Esophagus squamous epithelium (tissue), 5 donors: ENCODE measurements around the gene ARFRP1. TPM values are rescaled to one million over a fixed set of nuclear protein-coding genes. Genes with fewer than 3 reads are reported as not detected.

Experiments
- DNase-seq: peaks from one replicate; lab custom pipeline; 2025; lab: John Stamatoyannopoulos, UW
- H3K27ac ChIP-seq, 4 donors: fragments of 200-600 bp; sonication (generic); one replicate each; pipeline ENCODE4 v1.5.1; 2016 to 2019; ENCODE audit warnings: mild to moderate bottlenecking in 1 of 4
- H3K27me3 ChIP-seq, 4 donors: fragments of 200-600 bp; sonication (generic); 1 replicate in 3 of 4; 2 replicates in 1 of 4; pipeline versions ENCODE4 v1.5.1 to v1.6.0; 2017 to 2021; ENCODE audit warnings: antibody characterized with exemption in 1 of 4
- H3K36me3 ChIP-seq, 3 donors: fragments of 200-600 bp; sonication (generic); one replicate each; pipeline ENCODE4 v1.5.1; 2016 to 2019
- H3K4me1 ChIP-seq, 3 donors: fragments of 200-600 bp; sonication (generic); one replicate each; pipeline ENCODE4 v1.5.1; 2017 to 2019
- H3K4me3 ChIP-seq, 4 donors: fragments of 200-600 bp; sonication (generic); 1 replicate in 3 of 4; 2 replicates in 1 of 4; pipeline ENCODE4 v1.5.1; 2016 to 2019; ENCODE audit warnings: mild to moderate bottlenecking in 2 of 4, moderate library complexity in 1 of 4
- H3K9me3 ChIP-seq, 3 donors: fragments of 200-600 bp; sonication (generic); one replicate each; pipeline ENCODE4 v1.5.1; 2016 to 2019
- POLR2A ChIP-seq, 4 donors: fragments of 450-650 bp; IDR thresholded peaks; one replicate each; pipeline ENCODE4 v1.6.1; 2017; ENCODE audit warnings: antibody characterized with exemption in 4 of 4, mild to moderate bottlenecking in 4 of 4, moderate library complexity in 3 of 4
- whole genome bisulfite sequencing, 2 donors: methylation state at CpG; one replicate each; pipeline ENCODE4 v1.1.5; 2018; 5-methylcytosine and 5-hydroxymethylcytosine counted together
- intact Hi-C: fragments of 100-400 bp; cut with DNase I; formaldehyde crosslinking; loops from one replicate; pipeline ENCODE4 v1.15.0; 2022
- total RNA-seq, 4 donors: library from RNA; depleted of rRNA; stranded (reverse); fragments of >200 nt; gene quantifications; one replicate each; pipeline ENCODE4 v1.1.0, GENCODE V29; 2016
- TF ChIP-seq, protein P1 (sequence below), 6 experiments: fragments of 450-650 bp in 4 of 6; fragments of 200-600 bp in 2 of 6; sonication (generic) in 2 of 6; IDR thresholded peaks; one replicate each; pipeline ENCODE4 v1.5.1; 2016 to 2019; ENCODE audit warnings: antibody characterized with exemption in 6 of 6, mild to moderate bottlenecking in 4 of 6, moderate library complexity in 4 of 6
- donor health status: DM: yes; HTN: yes; CAD: no.

ARFRP1 gene
- total RNA-seq, 4 donors from 2014 or later, result 30.4 to 45.5 (median 37.0) TPM

DNA sequence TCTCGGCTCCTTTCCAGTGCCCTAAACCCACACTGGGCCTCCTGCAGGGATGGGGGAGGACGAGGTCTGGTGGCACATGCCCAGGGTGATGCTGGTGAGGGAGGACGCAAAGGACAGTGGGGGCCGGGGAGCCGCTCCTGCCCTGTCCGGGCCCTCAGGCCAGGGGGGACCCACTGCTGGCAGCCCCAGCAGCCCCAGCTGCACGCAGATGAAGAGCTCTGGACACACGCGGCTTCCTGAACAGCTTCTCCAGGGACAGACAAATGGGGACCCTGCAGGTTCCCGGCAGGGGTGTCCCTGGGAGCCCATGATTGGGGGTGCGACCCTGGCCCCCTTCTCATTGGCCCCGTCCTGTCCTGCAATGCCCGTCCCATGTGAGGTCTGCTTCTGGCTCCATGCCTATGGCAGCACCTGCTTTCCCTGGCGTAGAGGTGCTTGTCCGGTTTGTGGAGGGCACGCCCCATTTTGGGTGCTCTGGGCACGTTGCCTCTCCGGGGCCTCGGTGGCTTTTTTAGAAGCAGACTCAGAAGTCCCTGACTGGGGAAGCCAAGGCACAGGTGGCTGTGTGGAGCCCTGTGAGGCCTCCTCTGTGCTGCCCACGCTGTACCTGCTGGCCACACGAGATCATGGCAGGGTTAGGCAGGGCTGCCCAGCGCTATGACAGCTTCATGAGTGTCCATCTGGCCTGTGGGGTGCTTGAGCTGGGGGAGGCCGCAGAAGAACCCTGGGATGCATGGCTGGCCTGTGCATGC, 26.7 kb downstream of the ARFRP1 start:
- peak overlapping the region in 3 of 4 donors; percentile 63 to 92 (median 71) for H3K27ac ChIP-seq
- peaks cover 0 to 51% (median 0%) of the 10 kb centered on the region in 3 donors for H3K36me3 ChIP-seq
- no peaks in the 10 kb centered on the region for H3K9me3 ChIP-seq
- peaks cover 24 to 38% (median 29%) of the 10 kb centered on the region in 3 donors for H3K4me1 ChIP-seq
- H3K27me3 ChIP-seq, result no peaks in the 10 kb centered on the region
- H3K4me3 ChIP-seq, result no peak overlapping the region
- no peak for DNase-seq
- no peak for TF ChIP-seq POLR2A (IDR thresholded peaks at IDR 0.05)
- TF ChIP-seq, protein P1, sequence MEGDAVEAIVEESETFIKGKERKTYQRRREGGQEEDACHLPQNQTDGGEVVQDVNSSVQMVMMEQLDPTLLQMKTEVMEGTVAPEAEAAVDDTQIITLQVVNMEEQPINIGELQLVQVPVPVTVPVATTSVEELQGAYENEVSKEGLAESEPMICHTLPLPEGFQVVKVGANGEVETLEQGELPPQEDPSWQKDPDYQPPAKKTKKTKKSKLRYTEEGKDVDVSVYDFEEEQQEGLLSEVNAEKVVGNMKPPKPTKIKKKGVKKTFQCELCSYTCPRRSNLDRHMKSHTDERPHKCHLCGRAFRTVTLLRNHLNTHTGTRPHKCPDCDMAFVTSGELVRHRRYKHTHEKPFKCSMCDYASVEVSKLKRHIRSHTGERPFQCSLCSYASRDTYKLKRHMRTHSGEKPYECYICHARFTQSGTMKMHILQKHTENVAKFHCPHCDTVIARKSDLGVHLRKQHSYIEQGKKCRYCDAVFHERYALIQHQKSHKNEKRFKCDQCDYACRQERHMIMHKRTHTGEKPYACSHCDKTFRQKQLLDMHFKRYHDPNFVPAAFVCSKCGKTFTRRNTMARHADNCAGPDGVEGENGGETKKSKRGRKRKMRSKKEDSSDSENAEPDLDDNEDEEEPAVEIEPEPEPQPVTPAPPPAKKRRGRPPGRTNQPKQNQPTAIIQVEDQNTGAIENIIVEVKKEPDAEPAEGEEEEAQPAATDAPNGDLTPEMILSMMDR (IDR thresholded peaks at IDR 0.05), result no peak
- 85 to 100% methylated on average over 1 to 11 of the region's 23 CpGs for WGBS, 2 donors
- intact Hi-C loops, result no loop called here

DNA sequence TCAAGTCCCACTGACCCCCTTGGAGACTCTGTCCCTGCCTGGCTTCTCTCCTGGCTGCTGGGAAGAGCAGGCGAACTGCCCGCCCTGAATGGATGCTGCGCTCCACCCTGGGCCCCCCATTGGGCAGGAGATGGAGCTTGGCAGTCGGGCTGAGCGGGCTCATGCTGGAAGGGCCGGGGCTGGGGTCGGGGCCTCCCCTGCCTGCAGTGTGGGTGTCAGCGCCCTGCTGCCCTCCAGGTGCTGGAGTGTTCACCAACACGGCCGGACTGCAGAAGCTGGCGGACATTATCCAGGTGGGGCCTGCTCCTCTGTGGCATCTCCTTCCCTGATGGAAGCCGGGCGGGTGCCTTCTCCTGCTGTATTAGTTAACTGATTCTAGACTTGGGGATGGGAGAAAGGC, 27.3 kb downstream of the ARFRP1 start:
- no CpG with 5 or more reads among the region's 13 CpGs for WGBS, 2 donors
- intact Hi-C loops, result no loop called here
- H3K4me1 ChIP-seq, result peaks cover 18 to 32% (median 22%) of the 10 kb centered on the region in 3 donors
- H3K27ac ChIP-seq, result no peak overlapping the region
- H3K27me3 ChIP-seq, result no peaks in the 10 kb centered on the region
- TF ChIP-seq, protein P1 (IDR thresholded peaks at IDR 0.05), result no peak
- TF ChIP-seq POLR2A (IDR thresholded peaks at IDR 0.05), result no peak
- peaks cover 0 to 57% (median 0%) of the 10 kb centered on the region in 3 donors for H3K36me3 ChIP-seq
- H3K9me3 ChIP-seq, result no peaks in the 10 kb centered on the region
- no peak for DNase-seq
- H3K4me3 ChIP-seq, result no peak overlapping the region

DNA sequence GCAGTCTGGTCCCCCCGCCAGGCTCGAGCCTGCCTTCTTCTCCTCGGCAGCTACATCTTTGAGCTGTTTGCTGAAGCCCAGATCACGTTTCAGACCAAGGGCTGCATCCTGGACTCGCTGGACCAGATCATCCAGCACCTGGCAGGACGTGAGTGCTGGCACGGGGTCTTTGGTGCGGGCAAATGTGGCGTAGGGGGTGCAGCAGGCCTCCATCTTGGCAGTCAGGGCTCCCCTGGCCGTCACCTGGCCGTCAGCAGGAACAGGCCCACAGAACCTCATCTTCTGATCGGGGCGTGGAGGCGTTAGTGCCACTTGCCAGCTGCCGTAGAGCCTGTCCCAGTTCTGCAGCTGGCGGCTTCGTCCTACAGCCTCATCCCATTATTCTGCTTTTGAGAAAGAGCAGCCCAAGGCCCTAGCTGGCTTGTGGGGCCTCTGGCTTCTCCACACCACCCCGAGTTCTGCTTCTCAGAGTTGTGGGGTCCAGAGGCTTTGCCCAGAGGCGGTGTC, 27.9 kb downstream of the ARFRP1 start:
- WGBS, 2 donors, result 83 to 89% methylated on average over 13 to 15 of the region's 19 CpGs
- Histone ChIP-seq H3K27ac (no peak overlapping the region), H3K9me3 (no peaks in the 10 kb centered on the region), H3K36me3 (peaks cover 0 to 62% (median 0%) of the 10 kb centered on the region in 3 donors), H3K4me1 (peaks cover 17 to 27% (median 22%) of the 10 kb centered on the region in 3 donors), H3K4me3 (no peak overlapping the region), H3K27me3 (no peaks in the 10 kb centered on the region)
- intact Hi-C loops, result no loop called here
- no peak for DNase-seq
- TF ChIP-seq, protein P1 (IDR thresholded peaks at IDR 0.05), result no peak
- no peak for TF ChIP-seq POLR2A (IDR thresholded peaks at IDR 0.05)

DNA sequence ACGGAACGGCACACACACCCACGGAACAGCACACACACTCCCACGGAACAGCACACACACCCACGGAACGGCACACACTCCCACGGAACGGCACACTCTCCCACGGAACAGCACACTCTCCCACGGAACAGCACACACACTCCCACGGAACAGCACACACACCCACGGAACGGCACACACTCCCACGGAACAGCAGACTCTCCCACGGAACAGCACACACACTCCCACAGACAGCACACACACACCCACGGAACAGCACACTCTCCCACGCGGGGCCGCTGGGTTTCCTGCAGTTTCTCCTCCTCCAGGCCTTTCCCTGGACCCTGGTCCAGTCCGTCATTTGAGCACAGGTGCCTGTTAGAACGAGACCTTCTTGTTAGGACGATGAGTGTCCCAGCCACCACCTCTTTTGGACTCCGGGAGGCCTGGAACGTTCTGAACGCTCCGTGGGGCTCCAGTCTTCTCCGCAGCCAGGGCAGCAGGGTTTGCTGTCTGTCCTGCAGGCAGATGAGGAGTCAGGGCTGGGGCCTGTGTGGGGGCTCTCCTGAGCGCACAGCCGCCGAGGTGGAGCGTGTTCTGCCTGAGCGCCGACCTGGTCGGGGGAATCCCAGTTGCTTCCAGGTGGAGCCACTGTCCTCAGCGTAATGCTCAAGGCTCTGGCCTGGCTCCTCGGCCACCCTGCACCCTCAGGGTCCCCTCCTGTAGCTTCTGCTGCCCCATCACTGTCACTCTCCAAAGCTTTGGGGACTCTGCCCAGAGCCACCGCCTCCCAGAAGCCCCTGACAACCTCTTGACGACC, 28.9 kb downstream of the ARFRP1 start:
- peaks cover 0 to 72% (median 2%) of the 10 kb centered on the region in 3 donors for H3K36me3 ChIP-seq
- DNase-seq, result no peak
- no peaks in the 10 kb centered on the region for H3K27me3 ChIP-seq
- no peak overlapping the region for H3K4me3 ChIP-seq
- peaks cover 17 to 27% (median 22%) of the 10 kb centered on the region in 3 donors for H3K4me1 ChIP-seq
- 90% methylated on average over 12 to 17 of the region's 38 CpGs for WGBS, 2 donors
- intact Hi-C loops, result no loop called here
- H3K9me3 ChIP-seq, result no peaks in the 10 kb centered on the region
- H3K27ac ChIP-seq, result no peak overlapping the region
- TF ChIP-seq POLR2A (IDR thresholded peaks at IDR 0.05), result no peak
- TF ChIP-seq, protein P1 (IDR thresholded peaks at IDR 0.05), result no peak
